ENCODE data around the gene PGGHG.
"Not testable (repeated sequence)": the region's sequence is repeated elsewhere in the genome, so short reads cannot be mapped to it uniquely, and the experiment has no call there.

PGGHG gene

GRCh38 chr11:288478-289397 is at the start of gene PGGHG:
PGGHG (plus strand) TSS chr11:289126; CDS start chr11:289817, 691 bp downstream.
- DNase-seq (ENCODE audit: low spot score), result peak; percentile 61

- no peak for DNase-seq (ENCODE audit: low spot score)
Measured at GRCh38 chr11:240315-240714, 48.6 kb upstream of the PGGHG start.

- no peak for DNase-seq (ENCODE audit: low spot score)
Measured at GRCh38 chr11:241634-242033, 47.3 kb upstream of the PGGHG start.

- peak; percentile 41 for DNase-seq (ENCODE audit: low spot score)
Measured at GRCh38 chr11:244376-244775, 44.5 kb upstream of the PGGHG start.

GRCh38 chr11:249062-249461 is 39.9 kb upstream of the PGGHG start:
- no peak for DNase-seq (ENCODE audit: low spot score)

- DNase-seq (ENCODE audit: low spot score), result no peak
Measured at GRCh38 chr11:250274-250673, 38.7 kb upstream of the PGGHG start.

GRCh38 chr11:250740-251299 is 38.1 kb upstream of the PGGHG start:
- DNase-seq (ENCODE audit: low spot score), result peak; percentile 44

- no peak for DNase-seq (ENCODE audit: low spot score)
Measured at GRCh38 chr11:251550-251949, 37.4 kb upstream of the PGGHG start.

GRCh38 chr11:252666-253065 is 36.3 kb upstream of the PGGHG start:
- DNase-seq (ENCODE audit: low spot score), result no peak

GRCh38 chr11:253160-253885 is 35.6 kb upstream of the PGGHG start:
- DNase-seq (ENCODE audit: low spot score), result no peak

GRCh38 chr11:253886-254270 is 35.0 kb upstream of the PGGHG start:
- no peak for DNase-seq (ENCODE audit: low spot score)

- DNase-seq (ENCODE audit: low spot score), result no peak
Measured at GRCh38 chr11:255176-255575, 33.8 kb upstream of the PGGHG start.

- DNase-seq (ENCODE audit: low spot score), result no peak
Measured at GRCh38 chr11:255816-256215, 33.1 kb upstream of the PGGHG start.

- DNase-seq (ENCODE audit: low spot score), result no peak
Measured at GRCh38 chr11:256952-257737, 31.8 kb upstream of the PGGHG start.

GRCh38 chr11:257766-258493 is 31.0 kb upstream of the PGGHG start:
- DNase-seq (ENCODE audit: low spot score), result peak; percentile 11

GRCh38 chr11:259413-259812 is 29.5 kb upstream of the PGGHG start:
- no peak for DNase-seq (ENCODE audit: low spot score)

GRCh38 chr11:261624-262023 is 27.3 kb upstream of the PGGHG start:
- DNase-seq (ENCODE audit: low spot score), result no peak

- no peak for DNase-seq (ENCODE audit: low spot score)
Measured at GRCh38 chr11:266676-267439, 22.1 kb upstream of the PGGHG start.

GRCh38 chr11:267491-267994 is 21.4 kb upstream of the PGGHG start:
- DNase-seq (ENCODE audit: low spot score), result no peak

- not testable (repeated sequence) for DNase-seq (ENCODE audit: low spot score)
Measured at GRCh38 chr11:268716-269145, 20.2 kb upstream of the PGGHG start.
